Measurements from ENCODE around the gene ERC2.

ERC2 gene

GRCh38 chr3:56321892-56322291 lies 146.4 kb downstream of the ERC2 start:
- no peak for DNase-seq (ENCODE audit: low read depth)
- no peak overlapping the region for H3K4me3 ChIP-seq (ENCODE audit: low read length)
- TF ChIP-seq CTCF (conservative IDR thresholded peaks at IDR 0.05; ENCODE audit: low read length): no peak

DNA sequence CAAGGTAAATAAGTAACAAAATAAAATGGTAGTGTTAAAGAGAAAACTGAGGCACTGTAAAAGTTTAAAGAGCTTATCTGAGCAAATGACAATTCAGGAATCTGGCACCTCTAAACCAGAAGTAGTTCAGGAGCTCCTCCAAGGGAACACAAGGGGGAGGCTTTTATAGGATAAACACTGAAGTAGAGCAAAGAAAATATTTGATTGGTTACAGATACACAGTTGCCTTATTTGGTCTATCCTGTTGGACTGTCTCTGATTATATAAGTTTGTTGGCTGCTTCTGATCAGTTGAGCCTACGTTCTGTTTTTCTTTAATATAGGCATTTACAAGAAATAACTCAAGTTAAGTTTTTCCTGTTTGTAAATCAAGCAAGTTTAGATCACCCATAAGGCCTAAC lies 146.9 kb downstream of the ERC2 start:
- no peak overlapping the region for H3K4me3 ChIP-seq (ENCODE audit: low read length)
- no peak for TF ChIP-seq CTCF (conservative IDR thresholded peaks at IDR 0.05; ENCODE audit: low read length)
- DNase-seq (ENCODE audit: low read depth): no peak

GRCh38 chr3:56320883-56321282 lies 147.4 kb downstream of the ERC2 start:
- no peak overlapping the region for H3K4me3 ChIP-seq (ENCODE audit: low read length)
- DNase-seq (ENCODE audit: low read depth): no peak
- no peak for TF ChIP-seq CTCF (conservative IDR thresholded peaks at IDR 0.05; ENCODE audit: low read length)

DNA sequence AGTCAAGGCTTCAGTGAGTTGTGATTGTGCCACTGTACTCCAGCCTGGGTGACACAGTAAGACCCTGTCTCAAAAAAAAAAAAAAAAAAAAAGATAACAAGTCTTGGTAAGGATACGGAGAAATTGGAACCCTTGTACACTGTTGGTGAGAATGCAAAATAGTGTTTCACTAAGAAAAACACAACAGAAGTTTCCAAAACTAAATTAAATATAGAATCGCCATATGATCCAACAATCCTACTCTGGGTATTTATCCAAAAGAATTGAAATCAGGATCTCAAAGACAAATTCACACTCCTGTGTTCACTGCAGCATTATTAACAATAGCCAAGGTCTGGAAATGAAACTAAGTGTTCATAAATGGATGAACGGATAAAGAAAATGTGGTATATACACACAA lies 149.4 kb downstream of the ERC2 start:
- no peak overlapping the region for H3K4me3 ChIP-seq (ENCODE audit: low read length)
- TF ChIP-seq CTCF (conservative IDR thresholded peaks at IDR 0.05; ENCODE audit: low read length): no peak
- DNase-seq (ENCODE audit: low read depth): no peak

GRCh38 chr3:56316944-56317343 lies 151.3 kb downstream of the ERC2 start:
- no peak for TF ChIP-seq CTCF (conservative IDR thresholded peaks at IDR 0.05; ENCODE audit: low read length)
- no peak overlapping the region for H3K4me3 ChIP-seq (ENCODE audit: low read length)
- DNase-seq (ENCODE audit: low read depth): no peak

DNA sequence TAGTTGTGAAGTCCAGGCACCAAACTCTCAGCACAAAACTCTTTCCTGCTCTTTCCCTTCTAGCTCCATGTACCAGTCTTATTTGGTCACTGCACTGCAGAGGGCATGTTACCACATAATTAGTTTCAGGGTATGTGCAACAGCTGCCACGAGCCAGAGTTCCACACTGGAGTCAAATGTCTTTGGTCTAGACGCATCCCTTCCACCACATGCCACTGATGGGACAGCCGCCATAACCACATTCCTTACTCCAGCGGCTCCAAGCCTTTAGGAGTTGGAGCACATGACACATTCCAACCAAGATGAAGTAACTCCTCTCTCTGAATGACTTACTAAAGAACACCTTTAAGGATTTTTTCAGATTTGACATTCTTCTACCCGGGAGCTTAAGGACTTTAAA lies 153.4 kb downstream of the ERC2 start:
- no peak overlapping the region for H3K4me3 ChIP-seq (ENCODE audit: low read length)
- DNase-seq (ENCODE audit: low read depth): peak; percentile 89
- TF ChIP-seq CTCF (conservative IDR thresholded peaks at IDR 0.05; ENCODE audit: low read length): no peak

- no peak for DNase-seq (ENCODE audit: low read depth)
- TF ChIP-seq CTCF (conservative IDR thresholded peaks at IDR 0.05; ENCODE audit: low read length): no peak
- H3K4me3 ChIP-seq (ENCODE audit: low read length): no peak overlapping the region
Measured at GRCh38 chr3:56309465-56309864, 158.8 kb downstream of the ERC2 start.
